ENCODE data around the gene GPN2.
A peak's percentile ranks its signal among the peaks of the same experiment; 100 is the strongest.

GPN2 gene

DNA sequence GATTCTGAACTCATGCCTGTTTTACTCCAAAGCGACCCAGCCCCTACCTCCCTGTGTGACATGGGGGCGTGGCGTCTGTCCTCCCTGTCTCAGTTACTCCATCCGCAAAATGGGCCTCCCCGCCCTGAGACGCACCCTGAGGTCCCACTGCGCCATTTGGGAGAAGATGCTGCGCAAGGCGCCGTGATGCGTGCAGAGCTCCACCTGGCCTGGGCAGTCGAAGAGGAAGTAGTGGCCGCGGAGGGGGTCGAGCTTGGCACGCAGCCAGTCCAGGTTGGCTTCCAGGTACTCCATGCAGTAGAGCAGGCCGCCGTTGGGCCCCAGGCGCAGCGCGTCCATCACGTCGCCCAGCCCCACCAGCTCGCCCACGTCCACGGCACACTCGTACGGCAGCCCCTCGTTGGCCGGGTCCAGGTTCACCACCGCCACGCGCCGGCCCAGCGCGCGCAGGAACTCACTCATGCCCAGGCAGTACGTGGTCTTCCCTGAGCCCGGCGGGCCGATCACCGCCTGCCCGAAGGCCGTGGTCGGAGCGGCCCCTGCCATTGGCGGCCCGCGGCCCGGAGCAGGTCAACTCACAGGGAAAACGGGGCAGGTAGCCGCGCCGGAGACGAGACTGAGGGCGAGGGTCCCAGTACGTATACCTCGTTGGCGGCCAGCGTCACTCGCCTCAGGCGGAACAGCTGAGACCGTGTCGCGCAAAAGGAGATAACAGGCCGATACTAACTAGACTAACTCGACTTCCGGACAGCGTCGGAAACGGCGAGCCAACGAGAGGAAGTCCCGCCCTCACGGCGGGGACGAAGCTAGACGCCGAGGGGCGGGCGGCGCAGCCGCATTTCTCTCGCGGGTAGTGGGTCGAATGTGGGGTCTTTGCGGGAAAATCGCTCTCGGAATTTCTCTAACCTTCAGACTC is at the start of gene GPN2:
GPN2 (minus strand) TSS at position 733 of the 916 bp plus-strand sequence; CDS start at position 546, 187 bp downstream.
- peak; percentile 78 for DNase-seq

- no peak for DNase-seq
Observed at GRCh38 chr1:26938659-26939025, 48.6 kb upstream of the GPN2 start.

DNA sequence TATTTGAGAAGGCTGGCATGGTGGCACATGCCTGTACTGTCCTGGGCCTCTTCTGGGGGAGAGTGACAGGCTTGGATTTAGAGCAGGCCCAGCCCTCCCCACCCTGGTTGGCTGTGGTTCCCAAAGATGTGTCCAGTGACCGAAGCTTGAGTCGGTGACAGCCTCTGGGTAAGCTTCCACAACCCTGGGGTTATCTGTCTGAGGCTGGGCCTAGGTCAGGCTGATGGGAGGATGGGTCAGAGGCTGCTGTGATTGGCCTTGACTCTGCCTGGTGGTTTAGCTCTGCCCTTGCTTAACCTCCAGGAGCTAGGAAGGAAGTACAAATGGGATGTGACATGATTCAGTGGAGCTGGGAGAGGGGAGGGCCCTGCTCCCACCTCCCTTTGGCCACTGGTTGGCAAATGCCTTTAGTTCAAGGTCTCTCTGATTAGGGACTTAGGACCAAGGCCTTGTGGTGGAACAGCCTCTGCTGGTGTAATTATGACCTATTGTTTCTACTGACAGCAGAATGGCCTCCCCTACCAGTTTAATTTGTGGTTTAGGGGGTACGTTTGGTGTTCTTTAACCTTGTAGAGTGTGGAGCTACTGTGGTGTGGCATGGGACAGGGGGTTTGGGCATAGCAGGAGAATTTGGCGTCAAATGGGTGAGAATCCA is 48.0 kb upstream of the GPN2 start:
- DNase-seq: no peak

DNA sequence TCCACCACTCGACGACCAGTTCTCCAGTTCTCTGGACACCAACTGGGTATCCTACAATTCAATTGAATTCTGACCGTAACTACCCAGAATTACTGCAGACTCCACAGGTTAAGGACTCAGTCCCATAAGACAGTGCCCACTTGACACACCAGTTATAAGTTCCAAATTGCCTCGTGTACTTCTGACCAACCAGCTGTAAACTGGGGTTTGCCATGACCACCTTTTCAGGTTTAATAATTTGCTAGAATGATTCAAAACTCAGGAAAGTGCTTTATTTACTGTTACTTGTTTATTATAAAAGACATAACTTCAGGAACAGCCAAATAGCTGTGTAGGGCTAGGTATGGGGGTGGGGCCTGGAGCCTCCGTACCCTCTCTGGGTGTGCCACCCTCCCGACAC is 46.7 kb upstream of the GPN2 start:
- DNase-seq: no peak

DNA sequence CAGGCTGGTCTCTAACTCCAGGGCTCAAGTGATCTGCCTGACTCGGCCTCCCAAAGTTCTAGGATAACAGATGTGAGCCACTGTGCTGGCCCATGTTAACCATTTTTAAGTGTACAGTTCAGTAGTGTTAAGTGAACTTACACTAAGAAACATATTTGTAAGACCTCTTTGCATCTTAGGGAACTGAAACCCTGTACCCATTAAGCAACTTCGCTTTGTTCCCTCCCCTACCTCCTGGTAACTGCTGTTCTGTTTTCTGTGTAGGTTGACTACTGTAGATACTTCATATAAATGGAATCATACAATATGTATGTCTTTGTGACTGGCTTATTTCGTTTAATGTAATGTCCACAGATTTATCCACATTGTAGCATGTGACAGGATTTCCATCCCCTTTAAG is 42.4 kb upstream of the GPN2 start:
- peak in 1 of 2 donors; percentile 12 for DNase-seq

- no peak for DNase-seq
Observed at GRCh38 chr1:26923711-26924110, 33.6 kb upstream of the GPN2 start.

DNA sequence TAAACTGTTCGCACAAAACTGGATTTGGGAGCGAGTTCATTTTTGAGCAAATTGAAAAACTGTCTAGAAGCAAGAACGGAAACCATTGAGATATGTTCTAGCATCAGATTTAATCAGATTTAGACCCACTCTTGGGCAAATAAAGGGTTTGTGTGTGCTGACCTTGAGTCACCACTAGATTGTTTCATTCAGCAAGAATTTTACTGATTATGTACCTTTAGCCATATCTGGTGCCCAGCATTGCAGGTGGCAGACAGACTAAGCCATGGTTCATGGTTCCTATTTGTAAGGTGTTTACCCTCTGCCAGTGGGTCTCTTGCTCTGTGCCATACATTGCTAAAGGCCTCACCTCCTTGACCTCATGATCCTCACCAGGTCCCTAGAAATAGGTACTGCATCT is 32.8 kb upstream of the GPN2 start:
- no peak for DNase-seq

- DNase-seq: no peak
Observed at GRCh38 chr1:26922431-26922729, 32.3 kb upstream of the GPN2 start.

- DNase-seq: peak; percentile 97
Observed at GRCh38 chr1:26921540-26922430, 31.7 kb upstream of the GPN2 start, which contains the start of gene NUDC. Gene NUDC (plus strand): TSS chr1:26921743. CDS start chr1:26921849, 106 bp downstream.

DNA sequence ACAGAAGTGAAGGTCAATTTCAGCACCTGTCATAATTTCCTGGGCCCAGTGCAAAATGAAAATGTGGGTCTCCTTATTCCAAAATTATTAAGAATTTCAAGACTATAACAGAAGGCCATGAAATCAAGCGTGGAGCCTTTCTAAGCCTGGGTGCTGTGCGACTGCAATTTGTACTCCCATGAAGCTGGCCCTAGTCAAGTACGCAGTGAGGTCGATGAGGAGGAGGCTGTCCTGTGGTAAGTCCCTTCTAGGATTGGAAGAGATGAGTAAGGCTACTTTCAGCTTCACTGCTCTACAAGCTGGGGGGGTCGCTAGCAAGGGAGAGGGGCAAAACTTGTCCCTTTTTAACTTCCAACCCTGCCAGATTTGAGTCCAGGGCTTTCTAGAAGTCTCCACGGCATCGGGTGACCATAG is 31.1 kb upstream of the GPN2 start:
- DNase-seq: no peak

DNA sequence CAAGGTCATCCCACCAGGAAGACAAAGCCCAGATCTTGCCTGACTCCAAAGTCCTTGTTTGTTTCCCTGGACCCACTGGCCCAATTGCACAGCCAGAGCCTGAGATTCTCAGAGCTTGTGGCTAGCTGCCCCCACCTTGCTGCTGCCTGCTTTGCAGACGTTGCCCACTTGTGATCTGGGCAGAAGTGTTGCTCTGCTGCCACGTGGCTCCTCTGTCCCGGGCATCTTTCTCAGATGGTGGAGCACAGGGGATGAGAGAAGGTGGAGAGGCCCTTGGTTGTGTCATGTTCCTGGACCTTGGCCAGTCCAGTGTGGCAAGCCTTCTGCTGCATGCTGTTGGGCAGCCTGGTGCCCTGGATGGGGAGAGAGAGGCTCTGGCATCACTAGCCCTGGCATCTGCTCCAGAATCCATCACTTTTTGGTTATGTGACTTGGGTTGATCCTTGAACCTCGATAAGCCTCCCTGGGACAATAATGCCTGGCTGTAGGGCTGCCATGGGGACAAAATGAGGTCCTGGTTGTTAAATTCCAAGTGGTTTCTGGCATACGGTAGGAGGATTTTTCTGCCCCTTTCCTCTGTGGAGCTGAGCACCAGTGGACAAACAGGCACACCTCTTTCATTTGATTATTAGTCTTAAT is 25.2 kb upstream of the GPN2 start:
- DNase-seq: no peak

DNA sequence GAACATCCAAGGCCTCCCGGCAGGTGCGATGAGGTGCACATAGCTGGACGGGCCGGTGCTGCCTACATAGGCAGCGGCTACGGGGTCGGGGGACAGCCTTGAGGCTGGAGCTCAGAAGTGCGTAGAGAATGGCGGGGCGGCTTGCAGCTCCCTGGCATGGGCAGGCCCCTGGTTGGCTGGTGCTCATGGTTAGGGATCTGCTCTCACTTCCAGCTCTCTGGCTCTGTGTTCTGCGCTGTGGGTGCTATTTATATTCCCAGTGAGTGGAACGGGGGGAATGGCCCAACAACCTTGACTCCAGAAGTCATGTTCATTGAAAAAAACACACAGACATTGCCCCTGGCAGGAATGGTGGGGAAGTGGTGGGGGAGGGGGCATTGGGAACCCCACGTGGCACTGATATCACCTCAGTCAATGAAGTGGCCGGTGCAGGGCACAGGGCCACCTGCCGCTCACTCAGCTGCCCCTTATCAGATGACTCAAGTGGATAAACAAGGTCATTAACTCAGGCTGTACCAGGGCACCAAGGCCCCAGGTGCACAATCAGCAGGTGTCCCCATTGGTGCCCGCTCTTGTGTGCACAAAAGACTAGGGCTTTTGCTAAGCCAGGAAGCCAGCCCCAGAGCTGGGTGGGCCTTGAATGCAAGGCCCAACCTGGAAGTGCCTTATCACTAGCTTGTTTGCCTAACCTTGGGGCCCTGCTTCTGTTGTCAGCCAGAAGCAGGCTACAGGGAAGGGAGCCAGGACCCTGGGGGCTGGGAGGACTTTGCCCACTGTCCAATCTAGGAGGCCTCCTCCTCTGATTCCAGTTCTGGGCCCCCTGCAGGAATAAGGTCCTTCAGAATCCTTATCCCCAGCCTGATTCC is 23.9 kb upstream of the GPN2 start, which contains the start of gene NR0B2:
NR0B2 (minus strand) TSS at position 222 of the 866 bp plus-strand sequence; CDS start at position 187, 35 bp downstream.
- DNase-seq: no peak

DNA sequence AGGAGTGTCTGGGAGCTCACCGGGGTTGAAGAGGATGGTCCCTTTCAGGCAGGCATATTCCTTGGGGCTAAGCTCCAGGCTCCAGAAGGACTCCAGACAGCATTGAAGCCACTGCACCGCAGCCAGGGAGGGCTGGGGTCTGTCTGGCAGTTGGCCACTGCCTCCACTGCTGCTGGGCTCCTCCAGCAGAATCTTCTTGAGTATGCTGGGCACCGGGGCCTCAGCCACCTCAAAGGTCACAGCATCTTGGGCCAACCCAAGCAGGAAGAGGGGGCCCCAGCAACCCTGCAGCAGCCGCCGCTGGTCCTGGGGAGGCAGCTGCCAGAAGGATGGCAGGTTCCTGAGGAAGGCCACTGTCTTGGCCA is 23.3 kb upstream of the GPN2 start:
- DNase-seq: no peak

DNA sequence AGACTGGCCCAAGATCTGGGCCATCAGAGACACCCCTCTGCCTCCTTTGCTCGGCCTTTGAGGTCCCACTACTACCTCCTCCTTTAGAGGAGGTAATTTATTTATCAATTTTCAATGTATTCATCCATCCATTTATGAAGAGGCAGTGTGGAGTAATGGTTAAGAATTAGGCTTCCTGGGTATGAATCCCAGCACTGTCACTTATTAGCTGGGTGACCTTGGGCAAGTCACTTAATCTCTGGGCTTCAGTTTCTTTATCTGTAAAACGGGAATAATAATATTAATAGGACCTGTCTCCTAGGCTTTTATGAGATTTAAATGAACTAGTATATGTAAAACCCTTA is 22.0 kb upstream of the GPN2 start:
- DNase-seq: no peak

- no peak for DNase-seq
Observed at GRCh38 chr1:26911399-26912146, 21.5 kb upstream of the GPN2 start.

DNA sequence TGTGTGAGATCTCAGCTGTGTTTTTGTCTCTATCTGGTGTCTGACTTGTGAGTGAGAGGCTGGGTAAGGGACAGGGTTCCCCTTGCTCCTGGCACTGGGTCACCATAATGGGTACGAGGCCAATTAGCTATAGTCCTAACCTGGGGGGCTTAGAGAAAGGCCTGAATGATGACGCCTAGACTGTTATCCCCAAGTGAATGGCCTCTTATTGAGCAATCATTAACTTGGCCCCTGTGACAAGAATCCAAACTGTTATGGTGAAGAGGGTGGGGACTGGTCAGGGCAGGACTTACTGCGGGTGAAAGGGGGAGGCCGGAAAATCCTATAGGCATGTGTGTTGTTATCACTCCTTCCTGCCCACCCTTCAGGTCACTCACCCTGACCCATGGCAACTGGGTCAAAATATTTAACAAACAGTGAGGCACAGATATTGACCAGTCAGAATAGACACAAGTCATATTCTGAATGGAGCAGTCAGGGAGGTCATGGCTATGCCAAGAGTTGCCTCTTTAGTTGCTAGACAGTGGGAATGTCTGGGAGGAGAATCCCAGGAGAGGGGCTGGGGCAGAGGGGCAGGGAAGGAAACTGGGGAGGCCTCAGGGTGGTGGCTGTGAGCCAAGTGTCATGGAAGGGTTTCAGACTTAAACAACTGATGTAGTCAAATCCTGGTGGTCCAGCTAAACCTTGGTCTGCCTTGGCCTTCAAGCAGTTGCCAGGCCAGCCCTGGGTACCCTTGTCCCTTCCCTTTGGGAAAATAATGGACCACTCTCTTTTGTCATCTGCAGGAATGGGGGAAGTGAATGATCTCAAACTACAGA is 20.5 kb upstream of the GPN2 start:
- no peak for DNase-seq

DNA sequence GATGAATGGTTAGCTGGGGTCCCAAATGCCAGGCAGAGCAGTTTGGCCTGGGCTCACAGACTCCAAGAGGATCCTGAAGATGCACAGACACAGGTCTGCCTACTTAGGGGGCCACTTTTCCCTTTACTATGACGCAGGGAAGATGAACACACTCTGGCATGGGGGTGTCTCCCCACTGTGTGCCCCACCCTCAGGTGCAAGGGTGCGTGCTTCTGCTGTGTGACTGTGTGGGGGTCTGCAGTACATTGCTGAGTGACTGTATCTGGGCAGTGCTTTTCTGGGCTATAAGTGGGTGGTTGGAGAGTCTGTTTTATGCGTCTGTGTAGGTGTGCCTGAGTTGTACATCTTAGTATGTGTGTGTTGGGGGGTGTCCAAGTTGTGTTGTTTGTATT is 19.9 kb upstream of the GPN2 start:
- no peak for DNase-seq

DNA sequence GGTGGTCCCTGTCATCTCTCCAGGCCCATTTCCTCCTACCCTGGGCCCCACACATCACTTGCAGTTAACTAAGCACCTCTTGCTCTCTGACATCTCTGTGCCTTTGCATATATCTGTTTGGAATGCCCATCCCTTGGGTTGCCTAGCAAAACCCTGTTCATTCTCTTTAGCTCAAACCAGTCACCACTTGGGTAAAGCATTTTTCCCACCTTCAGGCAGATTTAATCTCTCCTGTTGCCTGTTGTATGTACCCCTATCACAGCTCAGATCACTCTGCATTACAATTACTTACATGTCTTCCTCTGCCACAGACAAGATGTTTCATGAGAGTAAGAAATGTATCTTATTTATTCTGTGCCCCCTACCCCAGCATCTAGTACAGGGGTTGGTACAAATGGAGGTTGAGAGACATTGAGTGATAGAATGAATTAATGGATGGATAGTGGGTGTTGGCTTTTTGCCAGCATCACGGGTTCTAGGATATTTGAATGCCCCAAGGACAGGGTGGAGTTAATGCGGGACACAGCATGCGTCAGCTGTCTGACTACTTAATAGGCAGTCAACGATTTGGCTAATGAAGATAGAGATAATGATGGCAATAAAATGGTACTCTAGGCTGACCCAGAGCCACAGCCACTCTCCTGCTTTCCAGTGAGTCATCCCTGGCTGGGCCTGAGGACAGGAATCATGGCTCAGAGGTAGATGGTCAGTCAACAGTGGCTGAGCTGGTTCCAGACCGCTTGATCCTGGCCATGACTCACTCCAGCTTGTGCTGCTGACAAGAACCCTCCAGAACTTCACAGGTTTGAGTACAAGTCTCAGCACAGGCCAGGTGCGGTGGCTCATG is 17.2 kb upstream of the GPN2 start:
- DNase-seq: no peak

DNA sequence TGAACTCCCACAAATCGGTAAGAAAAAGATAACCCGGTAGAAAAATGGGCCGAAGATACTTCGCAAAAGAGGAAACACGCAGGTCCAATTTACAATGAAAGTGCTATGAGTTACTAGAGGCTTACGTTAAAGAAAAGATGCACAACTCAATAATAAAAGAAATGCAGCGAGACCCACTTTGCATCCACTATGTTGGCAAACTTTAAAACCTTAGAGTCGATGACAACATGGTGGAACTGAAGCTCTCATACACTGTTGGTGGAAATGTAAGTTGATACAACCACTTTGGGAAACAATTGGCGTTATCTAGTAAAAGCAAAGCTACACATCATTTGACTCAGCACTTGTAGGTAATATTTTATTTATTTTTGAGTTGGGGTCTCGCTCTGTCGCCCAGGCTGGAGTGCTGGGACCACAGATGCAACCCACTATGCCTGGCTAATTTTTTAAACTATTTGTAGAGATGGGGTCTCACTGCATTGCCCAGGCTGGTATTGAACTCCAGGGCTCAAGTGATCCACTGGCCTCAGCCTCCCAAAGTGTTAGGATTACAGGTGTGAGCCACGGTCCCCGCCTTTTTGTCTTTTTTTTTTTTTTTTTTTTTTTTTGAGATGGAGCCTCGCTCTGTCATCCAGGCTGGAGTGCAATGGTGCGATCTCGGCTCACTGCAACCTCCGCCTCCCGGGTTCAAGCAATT is 10.9 kb upstream of the GPN2 start:
- no peak for DNase-seq

All from CD4-positive, alpha-beta T cell treated with Interleukin-1 beta for 1 hour (primary cell).